ENCODE results near the gene IREB2.

DNA sequence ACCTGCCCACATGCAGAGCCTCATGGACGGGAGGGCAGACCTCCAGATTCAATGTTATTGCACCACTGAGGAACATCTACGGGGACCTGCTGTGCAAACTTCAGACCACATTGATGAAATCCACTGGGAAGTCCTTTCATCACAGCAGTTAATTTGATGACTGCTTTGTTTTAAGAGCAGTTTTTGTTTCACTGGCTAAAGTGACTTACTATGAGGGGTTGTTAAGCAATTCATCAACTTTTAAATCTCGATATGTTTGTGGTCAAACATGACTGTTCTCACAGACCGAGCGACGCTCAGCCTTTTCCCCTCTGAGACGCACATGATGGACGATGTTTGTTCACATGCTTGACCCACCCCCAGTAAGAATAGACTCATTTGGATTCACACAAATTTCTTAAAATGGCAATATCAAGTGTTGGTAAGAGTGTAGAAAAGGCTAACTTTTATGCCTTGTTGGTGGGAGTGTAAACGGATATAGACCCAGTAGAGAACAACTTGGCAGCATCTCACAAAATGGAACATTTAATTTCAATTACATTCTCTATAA lies 35.9 kb upstream of the IREB2 start:
- TF ChIP-seq, protein P1, sequence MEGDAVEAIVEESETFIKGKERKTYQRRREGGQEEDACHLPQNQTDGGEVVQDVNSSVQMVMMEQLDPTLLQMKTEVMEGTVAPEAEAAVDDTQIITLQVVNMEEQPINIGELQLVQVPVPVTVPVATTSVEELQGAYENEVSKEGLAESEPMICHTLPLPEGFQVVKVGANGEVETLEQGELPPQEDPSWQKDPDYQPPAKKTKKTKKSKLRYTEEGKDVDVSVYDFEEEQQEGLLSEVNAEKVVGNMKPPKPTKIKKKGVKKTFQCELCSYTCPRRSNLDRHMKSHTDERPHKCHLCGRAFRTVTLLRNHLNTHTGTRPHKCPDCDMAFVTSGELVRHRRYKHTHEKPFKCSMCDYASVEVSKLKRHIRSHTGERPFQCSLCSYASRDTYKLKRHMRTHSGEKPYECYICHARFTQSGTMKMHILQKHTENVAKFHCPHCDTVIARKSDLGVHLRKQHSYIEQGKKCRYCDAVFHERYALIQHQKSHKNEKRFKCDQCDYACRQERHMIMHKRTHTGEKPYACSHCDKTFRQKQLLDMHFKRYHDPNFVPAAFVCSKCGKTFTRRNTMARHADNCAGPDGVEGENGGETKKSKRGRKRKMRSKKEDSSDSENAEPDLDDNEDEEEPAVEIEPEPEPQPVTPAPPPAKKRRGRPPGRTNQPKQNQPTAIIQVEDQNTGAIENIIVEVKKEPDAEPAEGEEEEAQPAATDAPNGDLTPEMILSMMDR (IDR thresholded peaks at IDR 0.05 in 4 of 5, conservative IDR thresholded peaks at IDR 0.05 in 1 of 5): no peak
- no peak for TF ChIP-seq POLR2A (IDR thresholded peaks at IDR 0.05)

Data from gastrocnemius medialis (tissue), 4 donors.